NCI-H1105 (cell line): ENCODE measurements around the gene CEP128.
"Not testable (repeated sequence)": the region's sequence is repeated elsewhere in the genome, so short reads cannot be mapped to it uniquely, and the experiment has no call there.

Experiments
- DNase-seq: peaks from one replicate; lab custom pipeline; 2025; lab: John Stamatoyannopoulos, UW

CEP128 gene

GRCh38 chr14:80953211-80953610, 11.7 kb upstream of the CEP128 start:
- not testable (repeated sequence) for DNase-seq

DNA sequence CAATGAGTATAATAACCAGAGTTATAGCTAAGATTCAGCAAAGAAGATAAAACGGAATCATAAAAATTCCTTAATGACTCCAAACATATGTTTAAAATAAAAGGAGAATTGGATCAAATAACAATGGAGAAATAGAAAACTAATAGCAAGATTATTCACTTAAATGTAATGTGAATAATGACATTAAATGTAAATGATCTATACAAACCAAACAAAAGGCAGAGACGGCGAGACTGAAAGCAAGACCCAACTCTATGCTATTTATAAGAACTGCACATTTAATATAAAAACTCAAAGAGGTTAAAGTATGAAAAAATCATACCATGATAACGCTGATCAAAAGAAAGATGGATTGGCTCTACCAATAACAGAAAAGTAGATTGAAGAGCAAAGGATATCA, 10.0 kb upstream of the CEP128 start:
- no peak for DNase-seq

- DNase-seq: no peak
These were observed 6.8 kb upstream of the CEP128 start for GRCh38 chr14:80948291-80948690.

GRCh38 chr14:80946797-80947196, 5.3 kb upstream of the CEP128 start:
- no peak for DNase-seq

DNA sequence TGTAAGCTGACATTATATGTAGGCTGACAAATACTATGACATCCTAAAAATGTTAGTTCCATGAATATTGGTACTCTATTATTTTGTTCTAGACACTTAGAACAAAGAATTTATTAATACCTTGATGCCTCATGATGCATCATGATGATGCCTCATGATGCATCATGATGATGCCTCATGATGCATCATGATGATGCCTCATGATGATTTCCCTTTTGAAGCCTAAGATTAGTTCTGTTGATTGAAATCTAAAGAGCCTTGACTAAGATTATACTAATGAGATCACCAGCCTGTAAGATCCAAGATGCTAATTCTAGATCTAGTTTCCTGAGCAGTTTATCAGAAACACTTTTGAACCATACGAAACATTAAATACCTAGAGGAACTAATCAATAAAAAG, 4.6 kb upstream of the CEP128 start:
- no peak for DNase-seq

GRCh38 chr14:80944861-80945617, 3.5 kb upstream of the CEP128 start:
- no peak for DNase-seq

DNA sequence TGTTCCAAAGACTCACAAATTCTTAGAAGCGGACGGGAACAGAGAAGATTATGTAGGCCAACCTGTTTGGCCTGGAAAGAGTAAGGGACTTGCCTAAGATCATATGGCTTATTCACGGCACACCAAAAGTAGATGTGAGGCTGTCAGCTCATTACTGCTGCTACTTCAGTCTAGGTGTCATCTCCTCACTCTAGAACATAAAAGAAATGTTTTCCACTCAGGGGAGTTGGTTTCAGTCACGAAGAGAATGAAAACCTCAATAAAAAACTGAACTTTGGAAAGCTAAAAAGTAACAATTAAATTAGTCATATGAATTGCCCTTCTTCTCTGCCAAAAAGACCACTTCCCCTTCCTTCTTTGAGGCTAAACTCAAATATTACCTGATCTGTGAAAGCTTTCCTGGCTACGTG, 658 bp upstream of the CEP128 start:
- DNase-seq: no peak

DNA sequence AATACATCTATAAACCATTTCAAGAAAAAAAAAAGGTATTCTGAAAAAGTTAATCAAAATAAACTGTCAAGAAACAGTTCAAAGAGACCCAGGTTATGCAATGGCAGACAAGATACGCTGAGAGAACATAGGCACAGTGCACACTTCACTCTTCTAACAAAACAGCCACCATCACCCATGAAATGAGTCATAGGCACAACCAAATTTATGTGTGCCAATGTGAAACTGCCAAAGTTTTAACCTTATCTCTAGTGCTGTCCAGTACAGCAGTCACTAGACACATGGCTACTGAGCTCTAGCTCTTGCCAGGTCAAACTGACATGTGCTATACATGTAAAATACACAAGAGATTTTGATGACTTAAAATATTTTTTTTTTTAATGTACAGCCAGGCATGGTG, 1.4 kb downstream of the CEP128 start:
- no peak for DNase-seq

- no peak for DNase-seq
These were observed 7.9 kb downstream of the CEP128 start for GRCh38 chr14:80933686-80934085.

GRCh38 chr14:80933282-80933681, 8.3 kb downstream of the CEP128 start:
- no peak for DNase-seq

- no peak for DNase-seq
These were observed 10.6 kb downstream of the CEP128 start for GRCh38 chr14:80930836-80931389.

DNA sequence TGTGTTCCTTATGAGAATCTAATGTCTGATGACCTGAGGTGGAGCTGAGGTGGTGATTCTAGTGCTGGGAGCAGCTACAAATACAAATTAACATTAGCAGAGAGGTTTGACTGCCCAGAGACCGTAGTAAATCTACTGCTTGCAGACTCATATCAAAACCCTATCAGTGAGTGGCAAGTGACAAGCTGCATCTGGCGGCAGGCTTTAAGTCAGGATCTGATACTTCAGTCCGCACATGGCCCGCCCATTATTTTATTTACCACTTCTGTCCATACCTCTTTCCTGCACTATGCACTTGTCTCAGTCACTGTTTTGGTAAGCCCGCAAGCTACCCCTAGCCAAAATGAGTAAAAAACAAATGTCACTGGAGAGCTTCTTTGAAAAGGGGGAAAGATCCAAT, 11.4 kb downstream of the CEP128 start:
- no peak for DNase-seq

DNA sequence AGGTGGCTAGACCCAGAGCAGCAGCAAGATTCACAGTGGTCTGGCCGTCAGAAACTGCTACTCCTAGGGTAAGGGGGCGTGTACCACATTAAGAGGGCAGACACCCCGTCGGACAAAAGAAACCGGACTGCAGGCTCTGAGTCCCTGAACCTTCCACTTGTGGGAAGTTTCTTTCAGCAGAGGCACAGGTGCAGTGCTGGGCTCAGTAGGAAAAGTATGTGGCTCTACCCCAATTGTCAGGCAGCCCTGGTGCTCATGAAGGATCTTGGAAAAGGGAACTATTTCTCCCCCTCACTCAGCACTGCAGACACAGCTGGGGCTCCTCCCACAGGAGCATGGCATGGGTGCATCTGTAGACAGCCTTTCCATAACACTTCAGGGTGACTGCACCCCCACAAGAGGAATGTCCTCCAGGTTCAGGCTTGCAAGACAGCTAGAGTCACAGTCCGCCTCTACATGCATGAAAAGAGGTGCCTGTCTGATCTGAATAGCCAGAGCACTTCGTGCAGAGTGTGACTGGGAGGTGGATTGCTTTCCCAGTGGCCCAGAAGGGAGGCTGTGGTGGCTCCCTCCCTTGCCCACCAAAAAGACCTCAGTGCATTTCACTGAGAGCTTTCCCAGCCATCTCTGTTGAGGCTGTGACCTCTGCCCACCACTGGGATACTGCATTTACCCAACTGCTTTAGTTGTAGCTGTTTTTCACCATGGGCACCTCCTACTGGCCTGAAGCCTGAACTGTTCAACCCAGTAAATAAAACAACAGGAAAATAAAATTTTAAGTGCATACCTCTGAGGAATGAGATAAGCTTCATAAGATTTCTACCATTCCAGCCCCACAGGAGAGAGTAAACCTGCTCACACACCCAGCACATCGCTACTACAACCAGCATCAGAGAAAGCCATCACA, 14.2 kb downstream of the CEP128 start:
- DNase-seq: no peak

DNA sequence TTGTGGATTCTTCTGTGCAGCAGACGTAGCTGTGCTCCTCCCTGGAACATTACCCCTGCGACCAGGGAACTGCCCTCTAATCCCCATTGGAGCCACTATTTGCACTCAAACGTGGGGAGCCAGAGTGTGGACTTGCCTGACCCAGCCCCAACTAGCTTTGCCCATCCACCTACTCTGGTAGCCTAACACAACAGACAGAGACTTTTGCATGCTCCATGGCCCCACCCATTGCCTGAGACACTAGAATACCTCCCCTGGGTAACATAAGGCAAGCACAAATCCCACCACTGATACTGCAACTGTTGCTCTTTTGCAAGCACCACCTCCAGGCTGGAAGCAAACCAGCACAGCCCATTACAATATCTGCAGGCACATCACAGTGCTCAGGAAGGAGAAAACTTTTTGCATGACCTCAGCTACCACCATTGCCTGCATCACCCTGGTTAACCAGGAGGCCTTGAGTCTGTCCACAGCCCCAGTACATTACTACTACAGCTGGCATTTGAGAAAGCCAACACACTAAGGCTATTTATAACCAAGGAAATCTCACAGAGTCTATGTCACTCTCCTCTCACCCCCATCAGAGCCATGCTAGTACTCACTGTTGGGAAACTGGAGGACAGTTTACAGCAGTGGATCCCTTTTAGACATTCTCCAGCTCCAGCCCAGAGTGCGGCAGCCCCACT, 15.0 kb downstream of the CEP128 start:
- no peak for DNase-seq

DNA sequence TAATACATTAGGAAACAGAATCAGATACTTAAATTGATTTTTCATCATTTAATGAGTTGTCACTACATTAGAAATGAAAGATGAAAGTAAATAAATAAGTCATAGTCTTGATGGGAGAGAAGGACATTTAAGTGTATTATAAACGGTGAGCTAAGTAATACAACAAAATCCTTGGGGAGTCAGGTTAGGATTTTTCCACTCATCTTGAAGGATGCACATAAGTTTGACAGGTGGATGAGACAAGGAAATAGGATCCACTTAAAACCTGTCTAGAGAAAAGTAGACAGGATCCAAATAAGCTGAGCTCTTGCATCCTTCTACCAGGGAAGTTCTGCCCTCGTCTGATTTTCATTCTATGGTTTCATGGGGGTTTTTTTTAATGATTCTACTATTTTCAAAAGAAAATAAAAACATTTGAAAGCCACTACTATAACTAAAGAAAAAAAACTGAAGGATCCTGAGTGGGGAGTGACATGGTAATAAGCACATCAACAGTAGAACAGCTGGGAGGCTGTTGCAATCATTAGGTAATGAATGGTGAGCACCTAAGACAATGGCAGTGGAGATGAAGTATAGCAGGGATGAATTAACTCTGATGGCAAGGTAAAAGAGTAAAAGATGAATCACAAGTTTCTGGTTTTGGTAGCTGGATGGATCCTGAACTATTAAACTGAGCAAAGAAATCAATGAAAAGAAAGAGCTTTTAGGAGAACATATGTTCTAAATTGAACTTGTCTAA, 17.0 kb downstream of the CEP128 start:
- DNase-seq: no peak

DNA sequence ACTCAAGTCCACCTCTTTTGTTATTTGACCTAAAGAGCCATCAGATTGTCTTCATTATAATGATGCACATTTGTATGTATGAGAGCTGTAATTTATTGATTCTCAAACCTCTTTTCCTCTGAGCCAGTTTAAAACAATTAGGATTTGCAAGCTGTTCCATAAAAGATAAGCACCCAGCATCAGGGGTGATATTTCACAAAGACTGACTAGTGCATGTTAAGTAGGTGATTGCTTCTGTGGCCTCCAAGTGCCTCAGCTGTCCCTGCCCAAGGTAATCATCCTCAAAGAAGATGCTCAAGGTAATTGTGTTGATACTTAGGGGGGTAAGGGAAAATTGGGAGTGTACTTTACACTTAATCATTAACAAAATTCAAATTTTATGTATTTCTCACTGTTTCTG, 18.2 kb downstream of the CEP128 start:
- no peak for DNase-seq

DNA sequence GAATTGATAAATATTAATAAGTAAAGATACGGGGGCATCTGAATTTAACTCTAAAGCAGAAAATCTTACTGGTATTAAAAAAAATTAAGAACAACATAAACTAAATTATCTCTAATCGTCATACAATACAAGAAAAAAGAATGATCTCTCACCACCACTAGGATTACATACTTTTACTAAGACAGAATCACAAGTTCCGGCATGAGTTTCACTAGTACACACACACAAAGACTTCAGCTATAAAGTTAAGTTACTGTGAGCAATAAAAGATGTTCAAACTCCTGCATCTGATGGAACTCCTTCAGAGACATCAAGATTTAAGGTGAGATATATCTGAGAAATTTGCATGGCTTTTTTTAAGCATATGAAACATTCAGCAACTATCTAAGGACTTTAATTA, 21.9 kb downstream of the CEP128 start:
- no peak for DNase-seq

- DNase-seq: not testable (repeated sequence)
These were observed 29.5 kb downstream of the CEP128 start for GRCh38 chr14:80912013-80912412.

GRCh38 chr14:80906946-80907345, 34.6 kb downstream of the CEP128 start:
- no peak for DNase-seq

DNA sequence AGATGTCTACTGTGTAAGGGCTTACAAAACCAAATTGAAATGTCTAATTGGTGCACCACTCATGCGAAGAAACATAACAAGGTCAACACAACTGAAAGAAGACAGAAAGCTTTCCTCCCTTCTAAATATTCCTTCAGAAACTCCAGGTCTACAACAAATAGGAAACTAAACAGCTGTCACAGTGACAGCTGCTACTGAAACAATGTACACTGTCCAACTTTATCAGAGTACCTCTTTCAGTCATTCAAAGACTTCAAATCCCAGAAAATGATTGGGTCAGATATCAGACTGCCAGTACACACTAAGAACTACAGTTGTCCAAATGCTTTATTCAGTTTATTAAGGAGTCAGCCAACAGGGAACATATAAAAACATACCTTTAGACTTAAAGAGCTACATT, 35.2 kb downstream of the CEP128 start:
- no peak for DNase-seq

DNA sequence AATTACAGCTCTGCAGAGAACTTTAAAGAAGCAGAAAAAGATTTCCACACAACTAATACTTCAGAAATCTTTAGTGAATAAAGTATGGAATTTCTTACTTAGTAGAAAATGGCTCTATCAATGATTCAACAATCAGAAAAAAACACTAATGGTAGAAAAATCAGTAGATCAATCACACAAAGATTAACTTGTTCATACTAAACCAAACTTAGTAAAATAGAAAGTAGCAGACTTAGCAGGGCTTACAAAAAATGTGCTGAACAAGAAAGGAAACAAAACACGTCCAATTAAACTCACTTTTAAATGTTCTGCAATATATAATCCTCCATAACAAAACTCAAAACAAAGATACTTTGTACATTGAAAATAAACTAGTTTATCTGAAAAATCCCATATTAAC, 38.9 kb downstream of the CEP128 start:
- no peak for DNase-seq

DNA sequence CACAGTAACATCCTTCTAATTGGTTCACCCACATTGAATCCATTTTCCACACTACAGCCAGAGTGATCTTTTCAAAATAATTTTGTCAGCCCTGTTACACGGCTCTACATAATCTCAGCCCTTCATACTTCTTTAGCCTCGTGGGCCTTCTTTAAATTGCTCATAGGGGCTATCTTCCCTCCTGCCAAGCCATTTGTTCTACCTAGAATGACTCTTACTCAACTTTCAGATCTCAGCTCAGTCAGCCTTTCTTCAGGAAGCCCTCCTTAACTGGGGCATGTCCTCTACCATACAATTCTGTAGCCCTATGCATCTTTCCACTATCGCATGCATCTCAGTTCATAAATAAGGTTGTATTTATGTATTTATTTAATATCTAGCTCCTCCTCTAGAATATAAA, 39.7 kb downstream of the CEP128 start:
- no peak for DNase-seq
